Adrenal gland (tissue), 12 donors: ENCODE data around the gene NRSN2. TPM values are rescaled to one million over a fixed set of nuclear protein-coding genes. Genes with fewer than 3 reads are reported as not detected.

Experiments
- DNase-seq, 7 donors: peaks; one replicate each; pipeline ENCODE4 v3.0.0-alpha.2; 2019 to 2020
- H3K27ac ChIP-seq, 5 donors: fragments of 200-600 bp; sonication (generic) in 4 of 5; 1 replicate in 3 of 5; 2 replicates in 2 of 5; pipeline versions ENCODE4 v1.5.1 to v1.8.0; 2016 to 2020; ENCODE audit warnings: mild to moderate bottlenecking in 1 of 5
- H3K27me3 ChIP-seq: fragments of 200-600 bp; 2 replicates; pipeline ENCODE4 v1.8.0; 2021
- H3K36me3 ChIP-seq, 2 donors: fragments of 200-600 bp; replicated peaks in 1 of 2; 1 replicate in 1 of 2; 2 replicates in 1 of 2; pipeline versions ENCODE4 v1.5.1 to v1.8.0; 2018 to 2022
- H3K4me1 ChIP-seq, 2 donors: fragments of 200-600 bp; replicated peaks in 1 of 2; 1 replicate in 1 of 2; 2 replicates in 1 of 2; pipeline versions ENCODE4 v1.5.1 to v1.8.0; 2018 to 2021
- H3K4me3 ChIP-seq, 4 donors: fragments of 200-600 bp; sonication (generic) in 3 of 4; one replicate each; pipeline ENCODE4 v1.5.1; 2016 to 2018
- H3K9me3 ChIP-seq, 3 donors: fragments of 200-600 bp; sonication (generic) in 1 of 3; replicated peaks in 1 of 3; 1 replicate in 2 of 3; 2 replicates in 1 of 3; pipeline versions ENCODE4 v1.5.1 to v1.8.0; 2016 to 2021
- CTCF ChIP-seq, 6 experiments: fragments of 450-650 bp in 4 of 6; fragments of 200-600 bp in 2 of 6; sonication (generic) in 1 of 6; IDR thresholded peaks; 1 replicate in 5 of 6; 2 replicates in 1 of 6; pipeline versions ENCODE4 v1.5.1 to v1.8.0; 2016 to 2021; ENCODE audit warnings: antibody characterized with exemption in 6 of 6, mild to moderate bottlenecking in 2 of 6, moderate library complexity in 1 of 6
- POLR2A ChIP-seq, 2 donors: fragments of 450-650 bp; IDR thresholded peaks; one replicate each; pipeline ENCODE4 v1.6.1; 2017; ENCODE audit warnings: antibody characterized with exemption in 2 of 2, mild to moderate bottlenecking in 2 of 2, moderate library complexity in 1 of 2
- WGBS, 4 donors: extraction: QIAGEN DNeasy Blood & Tissue Kit in 2 of 4; methylation state at CpG; one replicate each; pipeline versions ENCODE4 v1.1.5 to v1.1.7; 2013 to 2017; 5-methylcytosine and 5-hydroxymethylcytosine counted together
- intact Hi-C, 2 donors: fragments of 100-400 bp; cut with DNase I; formaldehyde crosslinking; loops; one replicate each; pipeline versions ENCODE4 v1.14.1 to v1.15.0; 2022 to 2023
- polyA plus RNA-seq, 3 donors: library from polyadenylated mRNA; stranded (reverse); fragments of 200-250 nt in 2 of 3; fragments of 350-450 nt in 1 of 3; fragmentation: Illumina TruSeq in 1 of 3; extraction: RNeasy Lipid Tissue Mini Kit (QIAGEN cat#74804) in 1 of 3; gene quantifications; one replicate each; pipeline ENCODE4 v1.2.3, GENCODE V29; 2013 to 2014
- total RNA-seq, 9 donors: library from RNA; depleted of rRNA in 4 of 9; stranded (reverse); fragments of >200 nt in 4 of 9; fragments of 120-200 nt in 1 of 9; fragmentation: NEBNext Ultra II Directional in 1 of 9; extraction: Animal tissue kit (Norgen Biotek cat#: 25700) in 1 of 9; gene quantifications; one replicate each; pipeline versions ENCODE4 v1.1.0 to v1.2.4, GENCODE V29; 2013 to 2023
- donor health status: healthy with polysubstance abuse.
- donor health status: Bipolar disorder and iron deficiency.
- donor health status: DM: yes; HTN: yes; CAD: no.
- donor health status: DM: no; HTN: no; CAD: no.
- donor health status: DM: no; HTN: no; CAD: no.
- donor health status: DM: yes; HTN: yes; CAD: no.

The NRSN2 gene
- total and polyA plus RNA-seq, 12 donors, result 33.7 to 263 (median 82.1) TPM

GRCh38 chr20:380763-381580, 34.1 kb downstream of the NRSN2 start:
- 0 to 2% (median 1%) methylated on average over 15 to 93 of the region's 93 CpGs for WGBS, 4 donors

GRCh38 chr20:381581-382290, 34.8 kb downstream of the NRSN2 start:
- H3K27ac ChIP-seq, result peak overlapping the region in 3 of 5 donors; percentile 43 to 81 (median 73)
- peak; percentile 64 to 85 (median 78) for DNase-seq
- 0 to 1% (median 0%) methylated on average over 5 to 49 of the region's 49 CpGs; no CpG with 5 or more reads in 1 of the 4 donors for WGBS, 4 donors

More at GRCh38 chr20:380763-381580, 34.1 kb downstream of the NRSN2 start:
- Histone ChIP-seq H3K27me3 (no peaks in the 10 kb centered on the region), H3K36me3 (no peaks in the 10 kb centered on the region), H3K4me1 (peaks cover 0 to 5% of the 10 kb centered on the region in 2 donors), H3K9me3 (no peaks in the 10 kb centered on the region), H3K4me3 (peak overlapping the region in 3 of 4 donors; percentile 34 to 79 (median 76)), H3K27ac (peak overlapping the region in 3 of 5 donors; percentile 43 to 81 (median 73))
- intact Hi-C loops, result no loop called here
- no peak for TF ChIP-seq CTCF (IDR thresholded peaks at IDR 0.05)
- TF ChIP-seq POLR2A (IDR thresholded peaks at IDR 0.05), result no peak
- DNase-seq, result peak in 6 of 7 donors; percentile 42 to 64 (median 46)

GRCh38 chr20:382291-383115, 35.6 kb downstream of the NRSN2 start:
- peak in 5 of 7 donors; percentile 24 to 61 (median 31) for DNase-seq
- peak overlapping the region in 2 of 5 donors; percentile 73 to 81 for H3K27ac ChIP-seq
- H3K4me1 ChIP-seq, result peaks cover 0 to 5% of the 10 kb centered on the region in 2 donors
- intact Hi-C loops, result no loop called here
- peak overlapping the region in 1 of 4 donors; percentile 79 for H3K4me3 ChIP-seq
- no peaks in the 10 kb centered on the region for H3K9me3 ChIP-seq
- no peaks in the 10 kb centered on the region for H3K36me3 ChIP-seq
- no peaks in the 10 kb centered on the region for H3K27me3 ChIP-seq
- WGBS, 4 donors, result 61 to 70% (median 63%) methylated on average over 5 to 8 of the region's 8 CpGs
- TF ChIP-seq POLR2A (IDR thresholded peaks at IDR 0.05) (no peak), CTCF (IDR thresholded peaks at IDR 0.05) (no peak)

More at GRCh38 chr20:381581-382290, 34.8 kb downstream of the NRSN2 start:
- Histone ChIP-seq H3K4me1 (peaks cover 0 to 5% of the 10 kb centered on the region in 2 donors), H3K9me3 (no peaks in the 10 kb centered on the region), H3K36me3 (no peaks in the 10 kb centered on the region), H3K27me3 (no peaks in the 10 kb centered on the region), H3K4me3 (peak overlapping the region in 2 of 4 donors; percentile 76 to 79)
- intact Hi-C loops, result no loop called here
- peak in 1 of 6 experiments; percentile 33 for TF ChIP-seq CTCF (IDR thresholded peaks at IDR 0.05)
- peak in 1 of 2 donors; percentile 33 for TF ChIP-seq POLR2A (IDR thresholded peaks at IDR 0.05)
